HCT116 (cell line): ENCODE results near the gene NCOA6. TPM values are rescaled to one million over a fixed set of nuclear protein-coding genes. Genes with fewer than 3 reads are reported as not detected.

Source experiments
- ATAC-seq: fragments of 200-7000 bp; cut with Tn5 transposase; 2 replicates; pipeline ENCODE4 v1.9.1; 2020; ENCODE audit warnings: mild to moderate bottlenecking, moderate library complexity
- BruUV-seq: library from RNA; stranded (reverse); fragments of 400-500 nt; replicated peaks from 2 replicates; lab custom pipeline; 2021; lab: Mats Ljungman, UMichigan
- CTCF ChIA-PET: fragments of 300-600 bp; sonication (Branson Sonifier 250); formaldehyde crosslinking; loops from one replicate; lab custom pipeline; 2021; ENCODE audit warnings: antibody characterized with exemption; lab: Charles Lee
- POLR2A ChIA-PET: fragments of 300-600, 350-600 bp; sonication (Branson Sonifier 250); formaldehyde crosslinking; loops from one replicate; lab custom pipeline; 2021; ENCODE audit warnings: antibody characterized with exemption; lab: Charles Lee
- RAD21 ChIA-PET, 2 experiments: fragments of 300-600 bp; sonication (Branson Sonifier 250); formaldehyde crosslinking; loops; one replicate each; lab custom pipeline; 2023; ENCODE audit warnings: low total read pairs in 2 of 2; ENCODE audit not compliant: uncharacterized antibody in 2 of 2, unreplicated experiment in 2 of 2, low non-redundant PET in 1 of 2; lab: Charles Lee
- DNase-seq: peaks from one replicate; pipeline ENCODE4 v3.0.0-alpha.2; 2010; ENCODE audit warnings: low read depth, low spot score
- H2AFZ ChIP-seq: fragments of 200-600 bp; shearing (Covaris generic), sonication (generic); 2 replicates; pipeline ENCODE4 v1.6.1; 2017; ENCODE audit warnings: low read depth, mixed run types, mixed read lengths, antibody characterized with exemption, low read length; ENCODE audit not compliant: poor library complexity, severe bottlenecking
- H3K27ac ChIP-seq: 2 replicates; pipeline ENCODE4 v1.5.1; 2012; ENCODE audit warnings: low read depth, low read length
- H3K27me3 ChIP-seq: fragments of 200-600 bp; sonication (generic); 2 replicates; pipeline ENCODE4 v1.6.1; 2016; ENCODE audit warnings: mixed run types, low read length, mixed read lengths; ENCODE audit not compliant: insufficient read depth
- H3K36me3 ChIP-seq, 2 experiments: fragments of 200-500 bp in 1 of 2; fragments of 200-600 bp in 1 of 2; sonication (Bioruptor generic) in 1 of 2; sonication (generic) in 1 of 2; 2 replicates each; pipeline versions ENCODE4 v1.5.1 to v1.6.1; 2014 to 2016; ENCODE audit warnings: low read length in 2 of 2, inconsistent platforms in 1 of 2, mixed read lengths in 1 of 2, mixed run types in 1 of 2; ENCODE audit not compliant: insufficient read depth in 2 of 2, control insufficient read depth in 1 of 2
- H3K4me1 ChIP-seq, 2 experiments: fragments of 200-600 bp in 1 of 2; sonication (generic) in 1 of 2; 2 replicates each; pipeline versions ENCODE4 v1.5.1 to v1.6.1; 2012 to 2017; ENCODE audit warnings: low read length in 2 of 2, inconsistent platforms in 1 of 2, mild to moderate bottlenecking in 1 of 2, mixed read lengths in 1 of 2, mixed run types in 1 of 2, moderate library complexity in 1 of 2; ENCODE audit not compliant: insufficient read depth in 2 of 2, control insufficient read depth in 1 of 2
- H3K4me2 ChIP-seq: fragments of 200-600 bp; sonication (generic); 2 replicates; pipeline ENCODE4 v1.6.1; 2017; ENCODE audit warnings: mixed run types, low read length, mixed read lengths
- H3K4me3 ChIP-seq, 2 experiments: fragments of 200-600 bp in 1 of 2; sonication (generic) in 1 of 2; replicated peaks in 1 of 2; 2 replicates each; pipeline ENCODE4 v1.5.1; 2011 to 2016; ENCODE audit warnings: low read length in 2 of 2, control low read depth in 1 of 2, low read depth in 1 of 2, mild to moderate bottlenecking in 1 of 2, mixed read lengths in 1 of 2, mixed run types in 1 of 2
- H3K79me2 ChIP-seq: fragments of 200-600 bp; sonication (generic); 2 replicates; pipeline ENCODE4 v1.6.1; 2017; ENCODE audit warnings: mild to moderate bottlenecking, mixed run types, low read length, moderate library complexity, mixed read lengths; ENCODE audit not compliant: insufficient read depth
- H3K9ac ChIP-seq: fragments of 200-600 bp; sonication (generic); 2 replicates; pipeline ENCODE4 v1.6.1; 2016; ENCODE audit warnings: low read length, mixed read lengths
- H3K9me2 ChIP-seq: fragments of 200-600 bp; sonication (generic), shearing (Covaris generic); 2 replicates; pipeline ENCODE4 v1.6.1; 2017; ENCODE audit warnings: mixed run types, mild to moderate bottlenecking, moderate library complexity; ENCODE audit not compliant: insufficient read depth
- H3K9me3 ChIP-seq, 2 experiments: fragments of 200-500 bp in 1 of 2; fragments of 200-600 bp in 1 of 2; sonication (Bioruptor generic) in 1 of 2; sonication (generic) in 1 of 2; 2 replicates each; pipeline ENCODE4 v1.6.1; 2014 to 2017; ENCODE audit warnings: low read length in 2 of 2, mixed read lengths in 2 of 2, inconsistent platforms in 1 of 2, low read depth in 1 of 2, mild to moderate bottlenecking in 1 of 2, mixed run types in 1 of 2, moderate library complexity in 1 of 2; ENCODE audit not compliant: control insufficient read depth in 1 of 2, insufficient read depth in 1 of 2
- H4K20me1 ChIP-seq: fragments of 200-600 bp; sonication (generic), shearing (Covaris generic); 2 replicates; pipeline ENCODE4 v1.6.1; 2017; ENCODE audit warnings: mixed run types, mild to moderate bottlenecking, moderate library complexity; ENCODE audit not compliant: insufficient read depth
- EZH2 ChIP-seq: fragments of 200-600 bp; sonication (generic); IDR thresholded peaks from 2 replicates; pipeline ENCODE4 v1.6.1; 2017; ENCODE audit warnings: antibody characterized with exemption, mixed run types
- POLR2AphosphoS5 ChIP-seq: IDR thresholded peaks from 2 replicates; pipeline ENCODE4 v1.6.1; 2011; ENCODE audit warnings: mild to moderate bottlenecking, low read depth, low read length, moderate library complexity
- SIN3A ChIP-seq: IDR thresholded peaks from 2 replicates; pipeline ENCODE4 v1.6.1; 2012; ENCODE audit warnings: low read depth
- SP1 ChIP-seq: IDR thresholded peaks from 2 replicates; pipeline ENCODE4 v1.6.1; 2012; ENCODE audit warnings: low read depth
- YY1 ChIP-seq: IDR thresholded peaks from 2 replicates; pipeline ENCODE4 v1.6.1; 2011; ENCODE audit warnings: low read length, low read depth, moderate library complexity, mild to moderate bottlenecking; ENCODE audit not compliant: insufficient replicate concordance; ENCODE audit errors: extremely low read depth
- ZFX ChIP-seq: fragments of 450-650 bp; IDR thresholded peaks from 2 replicates; pipeline ENCODE4 v1.6.1; 2017
- intact Hi-C: fragments of 100-400 bp; cut with micrococcal nuclease; formaldehyde crosslinking; loops from 2 replicates; pipeline ENCODE4 v1.10.0; 2022
- total RNA-seq: library from RNA; stranded (reverse); gene quantifications from one replicate; pipeline ENCODE4 v1.2.1, GENCODE V29; 2021; ENCODE audit not compliant: unreplicated experiment
- TF ChIP-seq, protein P1 (sequence below): IDR thresholded peaks from 2 replicates; pipeline ENCODE4 v1.6.1; 2012; ENCODE audit warnings: low read depth
- TF ChIP-seq, protein P2 (sequence below): IDR thresholded peaks from 2 replicates; pipeline ENCODE4 v1.6.1; 2012

Gene NCOA6
- total RNA-seq, 1 experiment from 2014 or later: 24.8 TPM

DNA sequence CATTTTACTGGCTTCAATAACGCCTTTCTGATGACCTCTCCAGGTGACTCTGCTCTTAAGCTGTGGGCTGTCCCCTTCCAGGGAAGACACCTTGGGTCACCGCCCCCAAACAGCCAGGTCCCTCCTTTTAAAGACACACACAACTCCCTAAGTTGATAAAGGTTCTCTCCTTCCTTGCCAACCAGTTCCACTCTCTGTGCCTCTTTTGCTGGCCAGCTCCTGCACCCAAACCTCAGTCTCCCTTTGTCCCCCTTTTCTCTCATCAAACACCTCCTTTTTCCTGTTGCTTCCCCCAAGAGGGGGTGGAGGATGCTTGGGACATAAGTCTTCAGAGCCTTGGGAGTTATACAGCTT, 1.0 kb downstream of the NCOA6 start (continued):
- TF ChIP-seq, protein P1, sequence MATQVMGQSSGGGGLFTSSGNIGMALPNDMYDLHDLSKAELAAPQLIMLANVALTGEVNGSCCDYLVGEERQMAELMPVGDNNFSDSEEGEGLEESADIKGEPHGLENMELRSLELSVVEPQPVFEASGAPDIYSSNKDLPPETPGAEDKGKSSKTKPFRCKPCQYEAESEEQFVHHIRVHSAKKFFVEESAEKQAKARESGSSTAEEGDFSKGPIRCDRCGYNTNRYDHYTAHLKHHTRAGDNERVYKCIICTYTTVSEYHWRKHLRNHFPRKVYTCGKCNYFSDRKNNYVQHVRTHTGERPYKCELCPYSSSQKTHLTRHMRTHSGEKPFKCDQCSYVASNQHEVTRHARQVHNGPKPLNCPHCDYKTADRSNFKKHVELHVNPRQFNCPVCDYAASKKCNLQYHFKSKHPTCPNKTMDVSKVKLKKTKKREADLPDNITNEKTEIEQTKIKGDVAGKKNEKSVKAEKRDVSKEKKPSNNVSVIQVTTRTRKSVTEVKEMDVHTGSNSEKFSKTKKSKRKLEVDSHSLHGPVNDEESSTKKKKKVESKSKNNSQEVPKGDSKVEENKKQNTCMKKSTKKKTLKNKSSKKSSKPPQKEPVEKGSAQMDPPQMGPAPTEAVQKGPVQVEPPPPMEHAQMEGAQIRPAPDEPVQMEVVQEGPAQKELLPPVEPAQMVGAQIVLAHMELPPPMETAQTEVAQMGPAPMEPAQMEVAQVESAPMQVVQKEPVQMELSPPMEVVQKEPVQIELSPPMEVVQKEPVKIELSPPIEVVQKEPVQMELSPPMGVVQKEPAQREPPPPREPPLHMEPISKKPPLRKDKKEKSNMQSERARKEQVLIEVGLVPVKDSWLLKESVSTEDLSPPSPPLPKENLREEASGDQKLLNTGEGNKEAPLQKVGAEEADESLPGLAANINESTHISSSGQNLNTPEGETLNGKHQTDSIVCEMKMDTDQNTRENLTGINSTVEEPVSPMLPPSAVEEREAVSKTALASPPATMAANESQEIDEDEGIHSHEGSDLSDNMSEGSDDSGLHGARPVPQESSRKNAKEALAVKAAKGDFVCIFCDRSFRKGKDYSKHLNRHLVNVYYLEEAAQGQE: no peak
- TF ChIP-seq ZFX: no peak
- TF ChIP-seq POLR2AphosphoS5: peak; percentile 71

DNA sequence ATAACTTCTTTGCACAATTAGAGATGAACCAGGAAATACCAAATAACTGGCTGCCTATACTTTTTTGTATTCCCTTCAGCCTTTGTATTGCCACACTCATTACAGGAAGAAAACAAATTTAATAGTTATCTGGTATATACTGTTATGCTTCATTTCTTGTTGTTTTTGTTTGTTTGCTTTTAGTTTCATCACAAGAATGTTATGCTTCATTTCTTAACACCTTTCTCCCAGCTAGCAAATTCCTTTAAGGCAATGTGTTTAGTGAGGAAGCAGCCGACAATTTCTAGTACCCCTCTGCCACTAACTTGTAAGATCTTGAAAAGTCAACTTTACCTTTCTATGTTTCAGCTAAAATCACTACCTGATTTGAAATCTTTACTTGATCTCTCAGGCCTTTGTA, 1.4 kb downstream of the NCOA6 start:
- peak overlapping the region; percentile 93 for H3K9ac ChIP-seq
- CTCF ChIA-PET: interaction anchor here (1.1 kb wide), 1 partner anchor 9 kb away, joined by 3 read pairs; no protein-coding TSS in a partner anchor
- no peaks in the 10 kb centered on the region for H3K9me3 ChIP-seq
- POLR2A ChIA-PET: interaction anchor here (0.7 to 1.2 kb wide), 2 partner anchors 12 to 226 kb away, joined by 3 read pairs; no protein-coding TSS in a partner anchor
- peak overlapping the region; percentile 84; the same call in 1 of the 2 replicates for H3K27ac ChIP-seq
- intact Hi-C loops: no loop called here
- ATAC-seq (no peak), DNase-seq (no peak)
- H3K9me2 ChIP-seq: no peaks in the 10 kb centered on the region
- peak overlapping the region; percentile 82 for H3K4me2 ChIP-seq
- H3K36me3 ChIP-seq: no peaks in the 10 kb centered on the region
- H3K4me3 ChIP-seq: peak overlapping the region; percentile 79 to 98
- no peaks in the 10 kb centered on the region for H3K27me3 ChIP-seq
- no TSS peak for BruUV-seq
- peaks cover 15% of the 10 kb centered on the region in 2 experiments for H3K4me1 ChIP-seq
- H3K79me2 ChIP-seq: peaks cover 60% of the 10 kb centered on the region
- TF ChIP-seq, protein P2, sequence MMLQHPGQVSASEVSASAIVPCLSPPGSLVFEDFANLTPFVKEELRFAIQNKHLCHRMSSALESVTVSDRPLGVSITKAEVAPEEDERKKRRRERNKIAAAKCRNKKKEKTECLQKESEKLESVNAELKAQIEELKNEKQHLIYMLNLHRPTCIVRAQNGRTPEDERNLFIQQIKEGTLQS: no peak
- no peak for TF ChIP-seq SIN3A
- no peak for TF ChIP-seq SP1
- no peak for TF ChIP-seq YY1
- no peak for TF ChIP-seq EZH2
- TF ChIP-seq, protein P1: no peak
- no peak for TF ChIP-seq ZFX
- RAD21 ChIA-PET: no interaction called here
- no peak overlapping the region for H2AFZ ChIP-seq
- peaks cover 8% of the 10 kb centered on the region; the same call in 1 of the 2 replicates for H4K20me1 ChIP-seq
